GM10266 (cell line): ENCODE measurements around the gene LRRK2.
"Not testable (repeated sequence)": the region's sequence is repeated elsewhere in the genome, so short reads cannot be mapped to it uniquely, and the experiment has no call there.

Experiments used
- DNase-seq: peaks from one replicate; pipeline ENCODE4 v3.0.0; 2012; ENCODE audit errors: extremely low spot score
- TF ChIP-seq, protein P1 (sequence below): IDR thresholded peaks from 2 replicates; pipeline ENCODE4 v1.5.1; 2012; ENCODE audit warnings: mild to moderate bottlenecking, low read depth; ENCODE audit not compliant: control insufficient read depth, insufficient read depth; ENCODE audit errors: missing control alignments

LRRK2 gene

DNA sequence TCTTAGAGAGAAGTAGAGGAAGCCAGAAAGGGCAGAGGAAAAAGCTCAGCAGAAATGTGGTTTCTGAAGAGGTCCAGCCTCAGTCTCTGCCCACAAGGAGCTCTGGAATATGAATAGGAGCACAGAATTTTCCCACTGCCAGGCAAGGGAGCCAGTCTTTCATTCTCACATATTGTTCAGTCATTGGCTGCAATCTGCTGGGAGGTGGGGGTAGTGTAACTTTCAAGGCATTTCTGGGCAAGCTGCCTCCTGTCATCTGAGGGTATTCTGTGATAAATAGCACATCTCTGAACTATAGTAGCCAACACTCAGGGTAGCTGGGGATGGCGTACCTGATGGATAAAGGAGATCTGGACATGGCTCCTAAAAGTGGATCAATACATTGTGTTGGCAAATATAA is 127.2 kb downstream of the LRRK2 start:
- TF ChIP-seq, protein P1, sequence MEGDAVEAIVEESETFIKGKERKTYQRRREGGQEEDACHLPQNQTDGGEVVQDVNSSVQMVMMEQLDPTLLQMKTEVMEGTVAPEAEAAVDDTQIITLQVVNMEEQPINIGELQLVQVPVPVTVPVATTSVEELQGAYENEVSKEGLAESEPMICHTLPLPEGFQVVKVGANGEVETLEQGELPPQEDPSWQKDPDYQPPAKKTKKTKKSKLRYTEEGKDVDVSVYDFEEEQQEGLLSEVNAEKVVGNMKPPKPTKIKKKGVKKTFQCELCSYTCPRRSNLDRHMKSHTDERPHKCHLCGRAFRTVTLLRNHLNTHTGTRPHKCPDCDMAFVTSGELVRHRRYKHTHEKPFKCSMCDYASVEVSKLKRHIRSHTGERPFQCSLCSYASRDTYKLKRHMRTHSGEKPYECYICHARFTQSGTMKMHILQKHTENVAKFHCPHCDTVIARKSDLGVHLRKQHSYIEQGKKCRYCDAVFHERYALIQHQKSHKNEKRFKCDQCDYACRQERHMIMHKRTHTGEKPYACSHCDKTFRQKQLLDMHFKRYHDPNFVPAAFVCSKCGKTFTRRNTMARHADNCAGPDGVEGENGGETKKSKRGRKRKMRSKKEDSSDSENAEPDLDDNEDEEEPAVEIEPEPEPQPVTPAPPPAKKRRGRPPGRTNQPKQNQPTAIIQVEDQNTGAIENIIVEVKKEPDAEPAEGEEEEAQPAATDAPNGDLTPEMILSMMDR = no peak

DNA sequence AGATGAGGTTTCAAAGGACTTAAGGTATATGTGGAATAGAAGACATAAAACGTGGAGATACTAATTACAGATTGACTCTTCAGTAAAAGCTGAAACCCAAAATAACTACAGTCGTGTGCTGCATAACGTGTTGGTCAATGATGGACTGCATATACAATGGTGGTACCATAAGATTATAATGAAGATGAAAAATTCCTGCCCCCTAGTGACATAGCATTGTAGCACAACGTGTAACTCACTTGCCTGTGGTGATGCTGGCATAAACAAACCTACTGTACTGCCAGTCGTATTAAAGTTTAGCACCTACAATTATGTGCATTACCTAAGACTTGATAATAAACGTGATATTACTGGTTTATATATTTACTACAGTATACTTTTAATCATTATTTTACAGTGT is 150.3 kb downstream of the LRRK2 start:
- DNase-seq = no peak
- TF ChIP-seq, protein P1 = peak; percentile 35

More for the DNA sequence above, 127.2 kb downstream of the LRRK2 start:
- DNase-seq = no peak

DNA sequence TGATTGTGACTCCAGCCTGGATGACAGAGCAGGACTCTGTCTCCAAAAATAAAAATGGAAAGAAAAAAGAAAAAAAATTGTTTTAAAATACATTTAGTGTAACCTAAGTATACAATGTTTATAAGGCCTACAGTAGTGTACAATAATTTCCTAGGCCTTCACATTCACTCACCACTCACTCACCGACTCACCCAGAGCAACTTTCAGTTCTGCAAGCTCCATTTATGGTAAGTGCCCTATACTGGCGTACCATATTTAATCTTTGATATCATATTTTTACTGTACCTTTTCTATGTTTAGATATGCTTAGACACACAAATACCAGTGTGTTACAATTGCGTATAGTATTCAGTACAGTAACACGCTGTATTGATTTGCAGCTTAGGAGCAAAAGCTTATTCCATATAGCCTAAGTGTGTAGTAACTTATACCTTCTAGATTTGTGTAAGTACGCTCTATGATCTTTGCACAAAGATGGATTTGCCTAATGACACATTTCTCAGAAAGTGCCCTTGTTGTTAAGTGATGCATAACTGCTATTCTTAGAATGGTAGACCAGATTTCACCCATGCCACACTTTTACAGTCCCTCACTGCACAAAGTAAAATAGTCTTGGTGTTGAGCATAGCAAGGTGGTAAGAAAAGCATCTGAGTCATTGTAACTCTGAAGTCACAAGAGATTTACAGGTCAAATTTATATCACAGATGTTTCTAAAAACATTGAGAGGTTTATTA is 151.9 kb downstream of the LRRK2 start:
- TF ChIP-seq, protein P1 = no peak
- no peak for DNase-seq

DNA sequence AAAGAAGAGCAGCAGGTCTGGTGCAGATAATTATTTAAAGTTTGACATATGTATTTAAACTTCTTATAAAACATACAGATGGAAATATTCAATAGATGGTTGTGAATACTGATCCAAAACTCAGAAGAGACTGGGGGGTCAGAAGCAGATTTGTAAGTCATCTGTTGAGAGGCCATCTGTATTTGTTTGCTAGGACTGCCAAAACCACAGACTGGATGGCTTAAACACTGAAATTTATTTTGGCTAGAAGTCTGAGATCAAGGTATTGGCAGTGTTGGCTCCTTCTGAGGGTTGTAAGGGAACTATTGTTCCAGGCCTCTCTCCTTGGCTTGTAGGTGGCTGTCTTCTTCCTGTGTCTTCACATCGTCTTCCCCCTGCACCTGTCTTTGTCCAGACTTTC is 153.9 kb downstream of the LRRK2 start:
- DNase-seq = no peak
- TF ChIP-seq, protein P1 = no peak

DNA sequence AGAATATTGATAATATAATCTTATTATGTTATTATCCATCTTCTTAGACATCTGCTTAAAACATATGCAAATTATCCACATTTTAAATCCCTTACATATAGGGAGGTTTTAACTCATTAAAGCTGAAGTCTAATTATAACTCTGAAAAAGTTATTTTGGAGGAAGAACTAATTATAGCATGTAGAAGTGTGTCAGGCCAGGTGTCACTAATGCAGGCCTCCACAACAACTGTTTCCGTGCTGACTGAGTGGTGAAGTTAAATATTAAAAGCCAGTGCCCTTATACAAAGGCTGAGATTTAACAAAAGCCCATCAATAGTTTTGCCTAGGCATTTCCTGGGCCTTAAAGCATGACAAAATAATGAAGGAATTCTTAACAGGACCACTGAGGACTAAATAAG is 157.4 kb downstream of the LRRK2 start:
- TF ChIP-seq, protein P1 = no peak
- no peak for DNase-seq

DNA sequence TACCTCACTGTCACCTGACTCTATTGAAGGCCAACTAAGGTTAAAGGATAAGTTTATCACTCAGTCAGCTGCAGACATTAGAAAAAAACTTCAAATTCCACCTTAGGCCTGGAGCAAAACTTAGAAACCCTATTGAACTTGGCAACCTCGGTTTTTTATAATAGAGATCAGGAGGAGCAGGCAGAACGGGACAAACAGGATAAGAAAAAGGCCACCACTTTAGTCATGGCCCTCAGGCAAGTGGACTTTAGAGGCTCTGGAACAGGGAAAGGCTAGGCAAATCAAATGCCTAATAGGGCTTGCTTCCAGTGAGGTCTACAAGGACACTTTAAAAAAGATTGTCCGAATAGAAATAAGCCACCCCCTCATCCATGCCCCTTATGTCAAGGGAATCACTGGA is 162.5 kb downstream of the LRRK2 start:
- not testable (repeated sequence) for DNase-seq

DNA sequence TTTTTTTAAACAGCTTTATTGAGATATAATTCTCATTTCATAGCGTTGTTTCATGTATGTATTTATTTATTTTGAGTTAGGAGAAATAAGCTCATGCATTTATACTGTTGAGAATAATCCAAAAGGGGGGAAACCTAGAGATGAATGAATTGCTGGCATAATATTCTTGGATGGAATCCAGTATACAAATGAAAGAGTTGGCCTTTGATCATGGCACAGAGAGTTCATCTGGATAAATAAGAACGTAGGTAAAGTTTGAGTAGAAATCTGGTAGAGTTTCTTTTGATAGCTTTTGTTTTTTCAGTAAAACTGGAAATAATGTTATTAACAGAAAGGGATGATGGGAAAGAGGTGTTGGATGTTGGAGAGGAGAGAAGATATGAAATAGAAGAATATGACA is 166.2 kb downstream of the LRRK2 start:
- TF ChIP-seq, protein P1 = no peak
- DNase-seq = no peak

DNA sequence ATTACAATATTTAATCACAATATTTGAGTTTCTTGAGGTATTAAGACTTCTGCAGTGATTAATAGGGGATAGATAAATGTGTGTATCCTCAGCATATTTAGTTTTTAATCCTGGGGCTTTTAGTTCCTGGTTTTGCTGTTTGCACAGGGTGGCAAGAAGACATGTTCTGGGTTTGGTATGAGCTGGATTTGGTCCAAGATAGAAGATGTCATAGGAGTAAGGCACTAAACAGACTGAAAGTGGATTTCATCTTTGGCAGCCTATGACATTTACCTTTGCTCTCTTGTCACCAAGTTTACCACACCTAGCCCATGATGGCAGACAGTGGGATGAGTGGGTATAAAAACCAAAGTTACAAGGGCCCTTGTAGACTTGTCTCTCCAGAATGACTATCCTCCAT is 168.2 kb downstream of the LRRK2 start:
- no peak for DNase-seq
- TF ChIP-seq, protein P1 = no peak
